H9 (cell line): ENCODE results near the gene SETBP1. TPM values are rescaled to one million over a fixed set of nuclear protein-coding genes. Genes with fewer than 3 reads are reported as not detected.

Source experiments
- DNase-seq: peaks from one replicate; pipeline ENCODE4 v3.0.0-alpha.2; 2017
- H2AFZ ChIP-seq: one replicate; pipeline ENCODE4 v1.6.1; 2013; ENCODE audit warnings: mild to moderate bottlenecking, low read length, control low read depth, moderate library complexity
- H2AK5ac ChIP-seq: 2 replicates; pipeline ENCODE4 v1.6.1; 2013; ENCODE audit warnings: low read length, control low read depth, mixed read lengths; ENCODE audit not compliant: insufficient read length
- H2BK120ac ChIP-seq: one replicate; pipeline ENCODE4 v1.6.1; 2013; ENCODE audit warnings: low read depth, mild to moderate bottlenecking, low read length, control low read depth, inconsistent platforms; ENCODE audit not compliant: poor library complexity, severe bottlenecking
- H2BK12ac ChIP-seq: 2 replicates; pipeline ENCODE4 v1.6.1; 2013; ENCODE audit warnings: low read length, control low read depth, mixed read lengths, low read depth; ENCODE audit not compliant: insufficient read length
- H2BK15ac ChIP-seq: 2 replicates; pipeline ENCODE4 v1.6.1; 2013; ENCODE audit warnings: low read depth, low read length, control low read depth
- H2BK20ac ChIP-seq: one replicate; pipeline ENCODE4 v1.6.1; 2013; ENCODE audit warnings: low read depth, mild to moderate bottlenecking, low read length, control low read depth, inconsistent platforms; ENCODE audit not compliant: poor library complexity, severe bottlenecking
- H2BK5ac ChIP-seq: 2 replicates; pipeline ENCODE4 v1.6.1; 2013; ENCODE audit warnings: low read length, control low read depth, mixed read lengths; ENCODE audit not compliant: insufficient read length
- H3K14ac ChIP-seq: 2 replicates; pipeline ENCODE4 v1.6.1; 2013; ENCODE audit warnings: low read length, control low read depth; ENCODE audit not compliant: insufficient read depth
- H3K18ac ChIP-seq: 2 replicates; pipeline ENCODE4 v1.6.1; 2013; ENCODE audit warnings: low read depth, mild to moderate bottlenecking, mixed read lengths, low read length, control low read depth; ENCODE audit not compliant: insufficient read length
- H3K23ac ChIP-seq: 2 replicates; pipeline ENCODE4 v1.6.1; 2013; ENCODE audit warnings: low read length, control low read depth, mixed read lengths, low read depth; ENCODE audit not compliant: insufficient read length
- H3K23me2 ChIP-seq: 2 replicates; pipeline ENCODE4 v1.6.1; 2013; ENCODE audit warnings: low read depth, mild to moderate bottlenecking, mixed read lengths, low read length, control low read depth; ENCODE audit not compliant: insufficient read length, poor library complexity, severe bottlenecking
- H3K27ac ChIP-seq: 2 replicates; pipeline ENCODE4 v1.5.1; 2013; ENCODE audit warnings: low read length, control low read depth, mixed read lengths, low read depth; ENCODE audit not compliant: insufficient read length
- H3K27me3 ChIP-seq: 2 replicates; pipeline ENCODE4 v1.6.1; 2013; ENCODE audit warnings: low read length, control low read depth, inconsistent platforms; ENCODE audit not compliant: insufficient read depth
- H3K4ac ChIP-seq: 2 replicates; pipeline ENCODE4 v1.6.1; 2013; ENCODE audit warnings: low read depth, mild to moderate bottlenecking, control low read depth, inconsistent platforms, low read length, moderate library complexity
- H3K4me1 ChIP-seq: 2 replicates; pipeline ENCODE4 v1.6.1; 2013; ENCODE audit warnings: low read length, control low read depth, inconsistent platforms; ENCODE audit not compliant: insufficient read depth
- H3K4me2 ChIP-seq: 2 replicates; pipeline ENCODE4 v1.6.1; 2013; ENCODE audit warnings: low read length, control low read depth, mixed read lengths; ENCODE audit not compliant: insufficient read length, insufficient read depth
- H3K56ac ChIP-seq: 2 replicates; pipeline ENCODE4 v1.6.1; 2013; ENCODE audit warnings: low read depth, mild to moderate bottlenecking, mixed read lengths, low read length, control low read depth; ENCODE audit not compliant: insufficient read length
- H3K79me1 ChIP-seq: 2 replicates; pipeline ENCODE4 v1.6.1; 2013; ENCODE audit warnings: low read depth, mild to moderate bottlenecking, moderate library complexity, low read length, control low read depth, inconsistent platforms; ENCODE audit not compliant: insufficient read depth, poor library complexity, severe bottlenecking
- H3K79me2 ChIP-seq: 2 replicates; pipeline ENCODE4 v1.6.1; 2013; ENCODE audit warnings: low read length, control low read depth, inconsistent platforms; ENCODE audit not compliant: insufficient read depth
- H3K9ac ChIP-seq: 2 replicates; pipeline ENCODE4 v1.6.1; 2013; ENCODE audit warnings: low read length, control low read depth, mixed read lengths; ENCODE audit not compliant: insufficient read length; ENCODE audit errors: extremely low read depth
- H3K9me3 ChIP-seq: one replicate; pipeline ENCODE4 v1.6.1; 2013; ENCODE audit warnings: low read depth, low read length, inconsistent platforms; ENCODE audit not compliant: control insufficient read depth
- H3T11ph ChIP-seq: one replicate; pipeline ENCODE4 v1.6.1; 2013; ENCODE audit warnings: mild to moderate bottlenecking, low read length, control low read depth, inconsistent platforms
- H4K20me1 ChIP-seq: one replicate; pipeline ENCODE4 v1.6.1; 2013; ENCODE audit not compliant: control insufficient read depth, insufficient read length, insufficient read depth
- H4K5ac ChIP-seq: 2 replicates; pipeline ENCODE4 v1.6.1; 2013; ENCODE audit warnings: low read depth, mild to moderate bottlenecking, mixed read lengths, low read length, control low read depth; ENCODE audit not compliant: insufficient read length
- H4K8ac ChIP-seq: replicated peaks from 2 replicates; pipeline ENCODE4 v1.6.1; 2013; ENCODE audit warnings: low read length, control low read depth, mixed read lengths, low read depth; ENCODE audit not compliant: insufficient read length
- H4K91ac ChIP-seq: 2 replicates; pipeline ENCODE4 v1.6.1; 2013; ENCODE audit warnings: low read depth, mild to moderate bottlenecking, moderate library complexity, mixed read lengths, low read length, control low read depth; ENCODE audit not compliant: insufficient read length
- H3K27ac Mint-ChIP-seq, 3 experiments: 2 replicates in 2 of 3; 3 replicates in 1 of 3; pipeline ENCODE4 v1.8.0; 2020 to 2021; ENCODE audit warnings: mixed read lengths in 3 of 3, mild to moderate bottlenecking in 1 of 3, moderate library complexity in 1 of 3
- H3K27me3 Mint-ChIP-seq: 2 replicates; pipeline ENCODE4 v1.8.0; 2021; ENCODE audit warnings: low read depth, mild to moderate bottlenecking, moderate library complexity, mixed read lengths
- H3K36me3 Mint-ChIP-seq, 3 experiments: 2 replicates in 2 of 3; 3 replicates in 1 of 3; pipeline ENCODE4 v1.8.0; 2020 to 2021; ENCODE audit warnings: low read depth in 3 of 3, mixed read lengths in 3 of 3; ENCODE audit not compliant: insufficient read depth in 1 of 3
- H3K4me1 Mint-ChIP-seq, 2 experiments: 2 replicates each; pipeline ENCODE4 v1.8.0; 2020; ENCODE audit warnings: mixed read lengths in 2 of 2
- H3K4me3 Mint-ChIP-seq, 2 experiments: 2 replicates in 1 of 2; 3 replicates in 1 of 2; pipeline ENCODE4 v1.8.0; 2020 to 2021; ENCODE audit warnings: mild to moderate bottlenecking in 2 of 2, mixed read lengths in 2 of 2, moderate library complexity in 1 of 2
- H3K9me3 Mint-ChIP-seq, 2 experiments: 2 replicates in 1 of 2; 3 replicates in 1 of 2; pipeline ENCODE4 v1.8.0; 2020; ENCODE audit warnings: mild to moderate bottlenecking in 2 of 2, mixed read lengths in 2 of 2, moderate library complexity in 1 of 2
- total RNA-seq: library from RNA; stranded (reverse); gene quantifications from 2 replicates; pipeline ENCODE4 v1.2.1, GENCODE V29; 2021
- TF ChIP-seq, protein P1 (sequence below): fragments of 200-600 bp; sonication (generic); conservative IDR thresholded peaks from 3 replicates; pipeline ENCODE4 v1.8.0; 2021; ENCODE audit warnings: antibody characterized with exemption, mild to moderate bottlenecking

The SETBP1 gene
- total RNA-seq, 1 experiment from 2014 or later = 4.6 TPM

- no peak for DNase-seq
- H2AFZ ChIP-seq = no peak overlapping the region
- no peak overlapping the region for H2AK5ac ChIP-seq
- H3K27me3 ChIP-seq = no peaks in the 10 kb centered on the region
- no peaks in the 10 kb centered on the region for H3K79me2 ChIP-seq
- no peak overlapping the region for H2BK20ac ChIP-seq
- no peak overlapping the region for H3K14ac ChIP-seq
- no peaks in the 10 kb centered on the region for H3K79me1 ChIP-seq
- no peak overlapping the region for H4K5ac ChIP-seq
- no peak overlapping the region for H4K8ac ChIP-seq
- no peak overlapping the region for H2BK120ac ChIP-seq
- no peak overlapping the region for H4K91ac ChIP-seq
- TF ChIP-seq, protein P1, sequence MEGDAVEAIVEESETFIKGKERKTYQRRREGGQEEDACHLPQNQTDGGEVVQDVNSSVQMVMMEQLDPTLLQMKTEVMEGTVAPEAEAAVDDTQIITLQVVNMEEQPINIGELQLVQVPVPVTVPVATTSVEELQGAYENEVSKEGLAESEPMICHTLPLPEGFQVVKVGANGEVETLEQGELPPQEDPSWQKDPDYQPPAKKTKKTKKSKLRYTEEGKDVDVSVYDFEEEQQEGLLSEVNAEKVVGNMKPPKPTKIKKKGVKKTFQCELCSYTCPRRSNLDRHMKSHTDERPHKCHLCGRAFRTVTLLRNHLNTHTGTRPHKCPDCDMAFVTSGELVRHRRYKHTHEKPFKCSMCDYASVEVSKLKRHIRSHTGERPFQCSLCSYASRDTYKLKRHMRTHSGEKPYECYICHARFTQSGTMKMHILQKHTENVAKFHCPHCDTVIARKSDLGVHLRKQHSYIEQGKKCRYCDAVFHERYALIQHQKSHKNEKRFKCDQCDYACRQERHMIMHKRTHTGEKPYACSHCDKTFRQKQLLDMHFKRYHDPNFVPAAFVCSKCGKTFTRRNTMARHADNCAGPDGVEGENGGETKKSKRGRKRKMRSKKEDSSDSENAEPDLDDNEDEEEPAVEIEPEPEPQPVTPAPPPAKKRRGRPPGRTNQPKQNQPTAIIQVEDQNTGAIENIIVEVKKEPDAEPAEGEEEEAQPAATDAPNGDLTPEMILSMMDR = no peak
- no peak overlapping the region for H3K9ac ChIP-seq
- H3K27me3 Mint-ChIP-seq = no peaks in the 10 kb centered on the region
- no peak overlapping the region for H3K4me2 ChIP-seq
- no peak overlapping the region for H2BK12ac ChIP-seq
- H3K4me3 Mint-ChIP-seq = no peak overlapping the region
- no peak overlapping the region for H3K18ac ChIP-seq
- no peaks in the 10 kb centered on the region for H3K9me3 Mint-ChIP-seq
- no peaks in the 10 kb centered on the region for H3K36me3 Mint-ChIP-seq
- H3K27ac ChIP-seq = no peak overlapping the region
- no peak overlapping the region for H3K56ac ChIP-seq
- no peaks in the 10 kb centered on the region for H3K9me3 ChIP-seq
- peaks cover 9 to 26% of the 10 kb centered on the region in 2 experiments for H3K4me1 Mint-ChIP-seq
- no peak overlapping the region for H3K4ac ChIP-seq
- no peak overlapping the region for H3K27ac Mint-ChIP-seq
- no peaks in the 10 kb centered on the region for H4K20me1 ChIP-seq
- no peak overlapping the region for H2BK15ac ChIP-seq
- H3K23ac ChIP-seq = no peak overlapping the region
- H3T11ph ChIP-seq = no peak overlapping the region
- no peak overlapping the region for H2BK5ac ChIP-seq
- H3K4me1 ChIP-seq = no peaks in the 10 kb centered on the region; the same call in 1 of the 2 replicates
- H3K23me2 ChIP-seq = no peaks in the 10 kb centered on the region
Measured at GRCh38 chr18:44897816-44898215, 217.1 kb downstream of the SETBP1 start.
